Right atrium auricular region (tissue), 2 donors: Measurements from ENCODE around the gene GP9. TPM values are rescaled to one million over a fixed set of nuclear protein-coding genes. Genes with fewer than 3 reads are reported as not detected.
A peak's percentile ranks its signal among the peaks of the same experiment; 100 is the strongest.

Source experiments
- DNase-seq: peaks from one replicate; pipeline ENCODE4 v3.0.0-alpha.2; 2019; ENCODE audit warnings: low spot score
- H3K27ac ChIP-seq, 2 donors: fragments of 200-600 bp; sonication (generic); 1 replicate in 1 of 2; 2 replicates in 1 of 2; pipeline ENCODE4 v1.5.1; 2016 to 2019
- H3K27me3 ChIP-seq, 2 donors: fragments of 200-600 bp; sonication (generic); one replicate each; pipeline versions ENCODE4 v1.5.1 to v1.6.0; 2017 to 2019
- H3K36me3 ChIP-seq: fragments of 200-600 bp; sonication (generic); one replicate; pipeline ENCODE4 v1.5.1; 2016
- H3K4me1 ChIP-seq, 2 donors: fragments of 200-600 bp; sonication (generic); one replicate each; pipeline versions ENCODE4 v1.5.1 to v1.6.0; 2017 to 2019
- H3K4me3 ChIP-seq, 2 donors: fragments of 200-600 bp; sonication (generic); 1 replicate in 1 of 2; 2 replicates in 1 of 2; pipeline ENCODE4 v1.5.1; 2017 to 2019; ENCODE audit warnings: mild to moderate bottlenecking in 1 of 2, moderate library complexity in 1 of 2
- H3K9me3 ChIP-seq, 2 donors: fragments of 200-600 bp; sonication (generic); one replicate each; pipeline ENCODE4 v1.5.1; 2019
- total RNA-seq, 2 donors: library from RNA; depleted of rRNA; stranded (reverse); fragments of >200 nt; gene quantifications; one replicate each; pipeline ENCODE4 v1.1.0, GENCODE V29; 2016
- TF ChIP-seq, protein P1 (sequence below), 2 donors: fragments of 200-600 bp; sonication (generic); IDR thresholded peaks; one replicate each; pipeline ENCODE4 v1.5.1; 2019; ENCODE audit warnings: antibody characterized with exemption in 2 of 2

Gene GP9
- total RNA-seq, 2 donors from 2014 or later, result not detected

DNA sequence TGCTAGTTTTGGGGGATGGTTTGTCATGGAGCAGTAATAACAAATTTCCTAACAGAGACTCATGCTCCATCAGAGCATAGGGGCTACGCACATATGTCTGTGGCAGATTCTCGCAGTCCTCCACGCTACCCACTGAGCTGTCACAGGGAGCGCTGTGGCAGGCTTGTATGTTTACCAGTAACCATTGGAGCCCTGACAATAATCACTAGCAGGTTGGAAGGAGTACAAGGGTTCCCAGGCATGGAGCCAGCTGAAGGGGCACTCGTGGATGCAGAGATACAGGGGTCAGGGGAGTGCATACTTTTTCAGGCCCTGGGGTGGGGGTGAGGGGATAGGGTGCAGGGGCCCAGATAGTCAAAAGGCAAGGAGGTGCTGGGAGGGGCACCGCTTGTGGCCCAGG lies 7.9 kb upstream of the GP9 start:
- no peaks in the 10 kb centered on the region for H3K27me3 ChIP-seq
- H3K36me3 ChIP-seq, result no peaks in the 10 kb centered on the region
- TF ChIP-seq, protein P1, sequence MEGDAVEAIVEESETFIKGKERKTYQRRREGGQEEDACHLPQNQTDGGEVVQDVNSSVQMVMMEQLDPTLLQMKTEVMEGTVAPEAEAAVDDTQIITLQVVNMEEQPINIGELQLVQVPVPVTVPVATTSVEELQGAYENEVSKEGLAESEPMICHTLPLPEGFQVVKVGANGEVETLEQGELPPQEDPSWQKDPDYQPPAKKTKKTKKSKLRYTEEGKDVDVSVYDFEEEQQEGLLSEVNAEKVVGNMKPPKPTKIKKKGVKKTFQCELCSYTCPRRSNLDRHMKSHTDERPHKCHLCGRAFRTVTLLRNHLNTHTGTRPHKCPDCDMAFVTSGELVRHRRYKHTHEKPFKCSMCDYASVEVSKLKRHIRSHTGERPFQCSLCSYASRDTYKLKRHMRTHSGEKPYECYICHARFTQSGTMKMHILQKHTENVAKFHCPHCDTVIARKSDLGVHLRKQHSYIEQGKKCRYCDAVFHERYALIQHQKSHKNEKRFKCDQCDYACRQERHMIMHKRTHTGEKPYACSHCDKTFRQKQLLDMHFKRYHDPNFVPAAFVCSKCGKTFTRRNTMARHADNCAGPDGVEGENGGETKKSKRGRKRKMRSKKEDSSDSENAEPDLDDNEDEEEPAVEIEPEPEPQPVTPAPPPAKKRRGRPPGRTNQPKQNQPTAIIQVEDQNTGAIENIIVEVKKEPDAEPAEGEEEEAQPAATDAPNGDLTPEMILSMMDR (IDR thresholded peaks at IDR 0.05), result no peak
- H3K4me1 ChIP-seq, result peaks cover 0 to 35% of the 10 kb centered on the region in 2 donors
- no peaks in the 10 kb centered on the region for H3K9me3 ChIP-seq
- no peak overlapping the region for H3K4me3 ChIP-seq
- DNase-seq, result peak; percentile 64
- peak overlapping the region; percentile 51 to 76 for H3K27ac ChIP-seq

DNA sequence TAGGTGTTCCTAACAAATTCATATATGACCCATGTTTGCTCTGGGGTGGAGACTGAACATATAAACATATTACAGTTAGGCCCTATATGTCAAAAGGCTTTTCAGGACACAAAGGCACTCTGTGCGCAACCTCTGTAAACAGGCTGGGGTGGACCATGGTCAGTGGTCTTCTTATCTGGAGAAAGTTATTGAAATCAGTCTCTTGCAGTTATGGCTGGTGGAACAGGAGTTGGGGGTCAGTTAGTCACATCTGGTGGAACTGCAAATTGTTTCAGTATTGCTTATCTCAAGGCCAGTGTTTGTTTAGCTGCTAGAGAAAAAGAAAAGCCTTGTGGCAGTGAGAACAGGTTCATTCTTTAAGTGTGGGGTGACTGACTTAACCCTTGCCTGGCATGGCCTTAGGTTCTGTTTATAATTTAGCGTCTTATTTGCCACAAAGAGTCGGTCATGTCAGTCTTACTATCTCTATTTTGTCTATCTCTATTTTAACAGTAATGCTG lies 5.9 kb upstream of the GP9 start:
- Histone ChIP-seq H3K4me3 (no peak overlapping the region), H3K4me1 (peaks cover 0 to 35% of the 10 kb centered on the region in 2 donors), H3K9me3 (no peaks in the 10 kb centered on the region), H3K27ac (no peak overlapping the region), H3K27me3 (no peaks in the 10 kb centered on the region), H3K36me3 (no peaks in the 10 kb centered on the region)
- no peak for DNase-seq
- TF ChIP-seq, protein P1 (IDR thresholded peaks at IDR 0.05), result no peak

DNA sequence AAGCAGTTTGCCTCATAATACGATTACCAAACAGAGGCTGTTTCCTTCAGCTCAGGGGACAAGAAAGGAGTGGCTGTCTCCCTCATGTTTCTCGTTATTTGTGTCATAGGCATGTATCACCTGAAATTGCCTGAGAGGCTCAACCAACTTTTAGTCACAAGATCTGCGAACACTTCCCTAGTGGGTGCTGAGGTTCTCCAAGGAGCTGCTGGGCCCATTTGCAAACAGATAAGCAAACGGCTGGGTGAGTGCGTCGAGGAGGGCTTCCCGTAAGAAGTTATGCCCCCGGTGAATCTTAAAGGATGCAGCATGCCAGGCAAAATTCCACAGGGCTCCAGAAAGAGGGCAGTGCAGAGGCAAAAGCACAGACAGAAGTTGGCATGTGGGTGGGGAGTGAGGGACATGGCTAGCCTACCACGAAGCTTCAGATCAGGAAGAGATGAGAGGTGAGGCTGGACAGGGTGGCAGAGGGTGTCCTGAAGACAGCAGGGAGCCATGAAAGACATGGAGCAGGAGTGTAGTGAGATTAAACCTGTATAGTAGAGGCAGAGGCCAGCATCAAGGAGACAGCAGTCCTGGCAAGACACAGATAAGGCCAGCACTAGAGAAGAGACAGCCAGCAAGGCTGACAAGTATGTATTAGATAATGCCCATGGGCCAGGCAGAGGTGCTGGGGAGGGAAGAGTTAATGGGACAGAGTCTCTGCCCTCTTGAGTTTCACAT lies 4.0 kb upstream of the GP9 start:
- no peak overlapping the region for H3K4me3 ChIP-seq
- no peaks in the 10 kb centered on the region for H3K9me3 ChIP-seq
- peaks cover 0 to 25% of the 10 kb centered on the region in 2 donors for H3K4me1 ChIP-seq
- H3K27ac ChIP-seq, result no peak overlapping the region
- H3K36me3 ChIP-seq, result no peaks in the 10 kb centered on the region
- TF ChIP-seq, protein P1 (IDR thresholded peaks at IDR 0.05), result no peak
- DNase-seq, result no peak
- no peaks in the 10 kb centered on the region for H3K27me3 ChIP-seq

DNA sequence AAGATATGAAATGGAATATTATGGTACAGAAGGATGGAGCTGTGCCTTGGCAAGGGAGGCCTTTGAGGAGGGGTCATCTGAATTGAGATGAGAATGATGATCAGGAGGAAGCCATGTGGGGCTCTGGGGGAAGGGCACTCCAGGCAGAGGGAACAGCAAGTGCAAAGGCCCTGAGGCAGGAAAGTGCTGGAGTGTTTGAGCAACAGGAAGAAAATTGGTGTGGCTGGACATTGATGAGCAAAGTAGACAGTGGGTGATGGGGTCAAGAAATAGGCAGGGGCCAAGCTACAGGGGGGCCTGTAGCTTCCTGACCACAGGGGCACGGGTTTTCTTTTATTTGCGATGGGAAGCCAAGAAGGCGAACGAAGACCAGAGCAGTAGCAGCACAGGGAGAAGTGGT lies 3.3 kb upstream of the GP9 start:
- no peaks in the 10 kb centered on the region for H3K36me3 ChIP-seq
- H3K27me3 ChIP-seq, result no peaks in the 10 kb centered on the region
- no peak for DNase-seq
- no peak overlapping the region for H3K27ac ChIP-seq
- no peaks in the 10 kb centered on the region for H3K9me3 ChIP-seq
- peaks cover 0 to 18% of the 10 kb centered on the region in 2 donors for H3K4me1 ChIP-seq
- TF ChIP-seq, protein P1 (IDR thresholded peaks at IDR 0.05), result no peak
- H3K4me3 ChIP-seq, result no peak overlapping the region

DNA sequence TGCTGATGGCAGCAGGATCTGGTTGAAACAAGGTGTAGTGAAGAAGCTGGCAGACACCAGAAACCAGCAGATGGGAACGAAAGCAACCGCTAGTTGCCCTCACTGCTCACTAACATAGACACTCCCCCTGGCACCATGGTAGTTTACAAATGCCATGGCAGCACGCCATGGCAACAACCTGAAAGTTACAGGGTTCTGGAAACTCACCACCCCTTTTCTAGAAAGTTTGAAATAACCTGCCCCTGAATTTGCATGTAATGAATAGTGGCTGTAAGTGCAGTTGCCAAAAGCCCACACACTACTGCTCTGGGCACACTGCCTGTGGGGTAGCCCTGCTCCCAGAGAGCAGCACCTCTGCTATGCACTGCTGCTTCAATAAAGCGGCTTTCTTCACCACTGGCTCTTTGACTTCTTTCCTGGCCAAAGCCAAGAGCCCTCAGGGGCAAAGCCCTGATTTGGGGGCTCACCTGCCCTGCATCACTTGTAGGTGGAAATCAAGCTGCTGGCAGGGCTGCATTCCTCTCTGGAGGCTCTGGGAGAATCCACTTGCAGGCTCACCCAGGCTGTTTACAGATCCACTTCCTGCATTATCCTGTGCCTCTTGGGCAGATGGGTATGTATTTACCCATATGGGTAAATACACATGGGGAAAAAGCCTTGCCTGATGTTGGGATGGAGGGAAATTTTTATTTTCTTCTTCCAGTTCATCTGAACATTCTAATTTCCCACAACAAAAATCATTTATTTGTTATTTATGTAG lies 2.0 kb upstream of the GP9 start:
- Histone ChIP-seq H3K36me3 (no peaks in the 10 kb centered on the region), H3K4me3 (no peak overlapping the region), H3K27me3 (no peaks in the 10 kb centered on the region), H3K27ac (no peak overlapping the region), H3K9me3 (no peaks in the 10 kb centered on the region), H3K4me1 (peaks cover 0 to 6% of the 10 kb centered on the region in 2 donors)
- no peak for DNase-seq
- TF ChIP-seq, protein P1 (IDR thresholded peaks at IDR 0.05), result no peak
